Lung (tissue), 12 donors: ENCODE results near the gene ATP9A. TPM values are rescaled to one million over a fixed set of nuclear protein-coding genes. Genes with fewer than 3 reads are reported as not detected.
"Not testable (repeated sequence)": the region's sequence is repeated elsewhere in the genome, so short reads cannot be mapped to it uniquely, and the experiment has no call there.

Experiments used
- ATAC-seq: fragments of 200-7000 bp; cut with Tn5 transposase; one replicate; pipeline ENCODE4 v1.9.1; 2020; ENCODE audit warnings: moderate number of reproducible peaks; ENCODE audit not compliant: insufficient read depth, low FRiP score
- DNase-seq, 3 donors: peaks; one replicate each; pipeline ENCODE4 v3.0.0-alpha.2; 2013 to 2017
- H3K27ac ChIP-seq, 2 donors: one replicate each; pipeline ENCODE4 v1.5.1; 2013; ENCODE audit warnings: mild to moderate bottlenecking in 2 of 2, moderate library complexity in 2 of 2, control low read depth in 1 of 2, inconsistent platforms in 1 of 2, low read depth in 1 of 2, low read length in 1 of 2
- H3K27me3 ChIP-seq, 3 donors: one replicate each; pipeline ENCODE4 v1.5.1; 2013; ENCODE audit warnings: low read length in 2 of 3; ENCODE audit not compliant: control insufficient read depth in 3 of 3, insufficient read depth in 3 of 3
- H3K36me3 ChIP-seq, 4 donors: one replicate each; pipeline ENCODE4 v1.5.1; 2013; ENCODE audit warnings: low read length in 4 of 4, mild to moderate bottlenecking in 1 of 4, moderate library complexity in 1 of 4; ENCODE audit not compliant: control insufficient read depth in 4 of 4, insufficient read depth in 4 of 4
- H3K4me1 ChIP-seq, 5 donors: one replicate each; pipeline ENCODE4 v1.5.1; 2013; ENCODE audit warnings: low read length in 5 of 5, mild to moderate bottlenecking in 2 of 5, moderate library complexity in 1 of 5; ENCODE audit not compliant: control insufficient read depth in 5 of 5, insufficient read depth in 5 of 5
- H3K4me3 ChIP-seq: one replicate; pipeline ENCODE4 v1.5.1; 2013; ENCODE audit warnings: mild to moderate bottlenecking, control low read depth, moderate library complexity
- H3K9ac ChIP-seq, 2 donors: one replicate each; pipeline ENCODE4 v1.5.1; 2013; ENCODE audit warnings: low read length in 2 of 2, control low read depth in 1 of 2; ENCODE audit not compliant: insufficient read depth in 1 of 2
- H3K9me3 ChIP-seq, 4 donors: one replicate each; pipeline ENCODE4 v1.5.1; 2013; ENCODE audit warnings: low read length in 3 of 4, mild to moderate bottlenecking in 1 of 4, moderate library complexity in 1 of 4; ENCODE audit not compliant: control insufficient read depth in 4 of 4, insufficient read depth in 3 of 4
- WGBS, 2 donors: extraction: QIAGEN DNeasy Blood & Tissue Kit; methylation state at CpG; one replicate each; pipeline ENCODE4 v1.1.7; 2013; 5-methylcytosine and 5-hydroxymethylcytosine counted together
- polyA plus RNA-seq, 2 donors: library from polyadenylated mRNA; stranded (reverse); fragments of 200-250 nt; gene quantifications; one replicate each; pipeline ENCODE4 v1.2.1, GENCODE V29; 2013
- total RNA-seq, 2 donors: library from RNA; depleted of rRNA in 1 of 2; stranded (reverse); fragments of >200 nt in 1 of 2; gene quantifications; one replicate each; pipeline ENCODE4 v1.2.1, GENCODE V29; 2014 to 2021
- TF ChIP-seq, protein P1 (sequence below): IDR thresholded peaks from 2 replicates; pipeline ENCODE4 v1.5.1; 2012; ENCODE audit warnings: mild to moderate bottlenecking; ENCODE audit errors: control extremely low read depth, extremely low read depth
- donor health status: control.
- donor health status: control.
- donor health status: Bipolar disorder and iron deficiency.
- donor health status: healthy.
- donor health status: DM: yes; HTN: yes; CAD: no.

ATP9A gene
- total and polyA plus RNA-seq, 4 donors, result 3.3 to 43.6 (median 14.9) TPM

DNA sequence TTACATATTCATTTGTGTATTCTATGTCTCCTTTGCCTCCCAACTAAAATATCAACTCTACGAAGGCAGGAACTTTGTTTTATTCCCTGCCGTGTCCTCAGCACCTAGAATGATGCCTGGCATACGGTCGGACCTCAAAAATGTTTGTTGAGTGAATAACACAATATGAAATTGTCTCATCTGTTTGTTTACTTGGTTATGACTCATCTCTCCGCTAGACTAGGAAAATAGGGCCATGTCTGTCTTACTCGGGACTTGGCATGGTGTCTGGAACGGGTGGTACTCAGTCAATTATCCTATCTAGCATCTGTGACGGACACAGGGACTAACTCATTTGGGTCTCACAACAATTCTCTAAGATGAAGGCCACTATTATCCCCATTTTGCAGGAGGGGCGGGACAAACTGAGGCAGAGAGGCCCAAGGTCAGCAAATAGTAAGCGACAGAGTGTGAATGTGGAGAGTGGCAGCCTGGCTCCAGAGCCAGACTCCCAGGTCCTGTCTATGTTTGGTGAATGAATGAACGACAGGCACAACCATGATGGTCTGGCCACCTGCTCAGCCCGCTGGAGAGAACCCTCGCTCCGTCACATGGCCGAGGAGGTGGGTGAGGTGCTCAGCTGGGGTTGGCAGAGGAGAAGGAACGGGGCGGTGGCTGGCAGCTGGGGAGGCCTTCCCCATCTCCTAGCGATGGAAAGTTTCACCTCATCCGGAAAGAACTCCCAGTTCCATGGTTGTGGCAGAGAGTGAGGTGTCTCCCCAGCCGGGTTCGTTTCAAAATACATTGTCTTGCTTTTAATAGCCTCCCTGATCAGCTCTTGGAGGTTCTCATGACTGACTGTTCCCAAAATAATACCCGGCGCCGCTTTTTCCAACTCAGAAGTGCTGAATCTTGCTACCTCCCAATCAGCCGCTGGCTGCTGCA is 198.1 kb downstream of the ATP9A start:
- H3K4me3 ChIP-seq, result no peak overlapping the region
- TF ChIP-seq, protein P1, sequence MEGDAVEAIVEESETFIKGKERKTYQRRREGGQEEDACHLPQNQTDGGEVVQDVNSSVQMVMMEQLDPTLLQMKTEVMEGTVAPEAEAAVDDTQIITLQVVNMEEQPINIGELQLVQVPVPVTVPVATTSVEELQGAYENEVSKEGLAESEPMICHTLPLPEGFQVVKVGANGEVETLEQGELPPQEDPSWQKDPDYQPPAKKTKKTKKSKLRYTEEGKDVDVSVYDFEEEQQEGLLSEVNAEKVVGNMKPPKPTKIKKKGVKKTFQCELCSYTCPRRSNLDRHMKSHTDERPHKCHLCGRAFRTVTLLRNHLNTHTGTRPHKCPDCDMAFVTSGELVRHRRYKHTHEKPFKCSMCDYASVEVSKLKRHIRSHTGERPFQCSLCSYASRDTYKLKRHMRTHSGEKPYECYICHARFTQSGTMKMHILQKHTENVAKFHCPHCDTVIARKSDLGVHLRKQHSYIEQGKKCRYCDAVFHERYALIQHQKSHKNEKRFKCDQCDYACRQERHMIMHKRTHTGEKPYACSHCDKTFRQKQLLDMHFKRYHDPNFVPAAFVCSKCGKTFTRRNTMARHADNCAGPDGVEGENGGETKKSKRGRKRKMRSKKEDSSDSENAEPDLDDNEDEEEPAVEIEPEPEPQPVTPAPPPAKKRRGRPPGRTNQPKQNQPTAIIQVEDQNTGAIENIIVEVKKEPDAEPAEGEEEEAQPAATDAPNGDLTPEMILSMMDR, result no peak
- WGBS, 2 donors, result 80 to 86% methylated on average over 25 of the region's 25 CpGs
- H3K9me3 ChIP-seq, result peaks cover 0 to 10% (median 3%) of the 10 kb centered on the region in 4 donors
- no peaks in the 10 kb centered on the region for H3K27me3 ChIP-seq
- no peaks in the 10 kb centered on the region for H3K4me1 ChIP-seq
- no peak overlapping the region for H3K27ac ChIP-seq
- no peaks in the 10 kb centered on the region for H3K36me3 ChIP-seq
- no peak overlapping the region for H3K9ac ChIP-seq
- DNase-seq, result no peak
- ATAC-seq, result no peak

DNA sequence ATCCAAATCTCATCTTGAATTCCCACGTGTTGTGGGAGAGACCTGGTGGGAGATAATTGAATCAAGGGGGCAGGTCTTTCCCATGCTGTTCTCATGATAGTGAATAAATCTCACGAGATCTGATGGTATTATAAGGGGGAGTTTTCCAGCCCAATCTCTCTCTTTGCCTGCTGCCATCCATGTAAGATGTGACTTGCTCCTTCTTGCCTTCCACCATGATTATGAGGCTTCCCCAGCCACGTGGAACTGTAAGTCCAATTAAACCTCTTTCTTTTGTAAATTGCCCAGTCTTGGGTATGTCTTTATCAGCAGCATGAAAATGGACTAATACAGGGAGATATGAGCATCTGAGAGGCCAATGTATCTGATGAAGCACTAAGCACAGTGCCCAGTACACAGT is 199.7 kb downstream of the ATP9A start:
- H3K27ac ChIP-seq, H3K4me1 ChIP-seq, DNase-seq, H3K9me3 ChIP-seq, H3K27me3 ChIP-seq, H3K4me3 ChIP-seq, ATAC-seq, H3K36me3 ChIP-seq, H3K9ac ChIP-seq: not testable (repeated sequence)
- WGBS, 2 donors, result 78 to 84% methylated on average over 3 of the region's 3 CpGs

DNA sequence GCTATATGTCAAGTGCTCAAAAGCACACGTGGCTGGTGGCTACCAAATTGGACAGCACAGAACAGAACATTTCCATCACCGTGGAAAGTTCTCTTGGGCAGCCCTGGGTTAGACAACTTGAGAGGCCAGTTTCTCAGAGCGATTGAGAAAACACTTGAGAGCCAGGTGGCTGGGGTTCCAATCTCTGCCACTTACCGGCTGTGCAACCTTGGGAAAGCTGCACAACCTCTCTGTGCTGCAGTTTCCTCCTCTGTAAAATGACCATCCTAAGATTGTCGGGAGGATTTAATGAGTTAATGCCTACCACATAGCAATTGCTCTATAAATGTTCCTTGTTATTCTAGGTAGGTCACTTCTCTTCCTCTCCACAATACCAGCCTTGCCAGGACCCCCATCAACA is 200.6 kb downstream of the ATP9A start:
- WGBS, 2 donors, result 84 to 90% methylated on average over 5 of the region's 5 CpGs
- ATAC-seq, result no peak
- Histone ChIP-seq H3K4me3 (no peak overlapping the region), H3K36me3 (no peaks in the 10 kb centered on the region), H3K4me1 (peaks cover 0 to 13% (median 8%) of the 10 kb centered on the region in 5 donors), H3K9me3 (peaks cover 0 to 3% (median 0%) of the 10 kb centered on the region in 4 donors), H3K9ac (no peak overlapping the region), H3K27me3 (no peaks in the 10 kb centered on the region), H3K27ac (no peak overlapping the region)
- no peak for DNase-seq
- TF ChIP-seq, protein P1, result no peak

DNA sequence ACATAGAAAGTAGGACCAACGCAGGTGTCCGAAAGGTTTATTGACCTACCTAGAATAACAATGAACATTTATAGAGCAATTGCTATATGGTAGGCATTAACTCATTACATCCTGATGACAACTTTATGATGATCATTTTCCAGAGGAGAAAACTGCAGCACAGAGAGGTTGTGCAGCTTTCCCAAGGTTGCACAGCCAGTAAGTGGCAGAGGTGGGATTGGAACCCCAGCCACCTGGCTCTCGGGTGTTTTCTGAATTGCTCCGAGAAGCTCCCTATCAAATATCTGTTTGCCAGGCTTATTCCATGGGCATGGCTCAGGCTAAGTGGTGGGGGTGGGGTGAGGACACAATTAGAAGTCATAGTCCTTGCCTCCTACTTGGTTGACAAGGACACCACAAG is 201.6 kb downstream of the ATP9A start:
- TF ChIP-seq, protein P1, result no peak
- Histone ChIP-seq H3K4me3 (no peak overlapping the region), H3K27ac (no peak overlapping the region), H3K27me3 (no peaks in the 10 kb centered on the region), H3K9ac (no peak overlapping the region), H3K9me3 (peaks cover 0 to 3% (median 0%) of the 10 kb centered on the region in 4 donors), H3K4me1 (peaks cover 0 to 20% (median 8%) of the 10 kb centered on the region in 5 donors), H3K36me3 (no peaks in the 10 kb centered on the region)
- DNase-seq, result no peak
- no peak for ATAC-seq
- WGBS, 2 donors, result 92 to 99% methylated on average over 4 of the region's 4 CpGs
